Measurements from ENCODE around the gene POLR1A.
A peak's percentile ranks its signal among the peaks of the same experiment; 100 is the strongest.

The POLR1A gene

GRCh38 chr2:86105252-86105968, at the start of gene POLR1A:
Gene POLR1A (minus strand): TSS chr2:86105886. CDS start chr2:86105776, 110 bp downstream.
- TF ChIP-seq CTCF (IDR thresholded peaks at IDR 0.05; ENCODE audit: control insufficient read depth, insufficient read depth, low read depth, low read length, missing control alignments) = peak; percentile 20
- peak; percentile 78 for DNase-seq (ENCODE audit: low read depth)
- H3K4me3 ChIP-seq (ENCODE audit: control insufficient read depth, low read depth, low read length) = peak within 1 kb of the TSS; percentile 86

- no peak for TF ChIP-seq CTCF (IDR thresholded peaks at IDR 0.05; ENCODE audit: control insufficient read depth, insufficient read depth, low read depth, low read length, missing control alignments)
- no peak overlapping the region for H3K4me3 ChIP-seq (ENCODE audit: control insufficient read depth, low read depth, low read length)
- DNase-seq (ENCODE audit: low read depth) = no peak
These were observed 44.8 kb upstream of the POLR1A start for GRCh38 chr2:86150502-86150901.

- H3K4me3 ChIP-seq (ENCODE audit: control insufficient read depth, low read depth, low read length) = no peak overlapping the region
- no peak for DNase-seq (ENCODE audit: low read depth)
- TF ChIP-seq CTCF (IDR thresholded peaks at IDR 0.05; ENCODE audit: control insufficient read depth, insufficient read depth, low read depth, low read length, missing control alignments) = no peak
These were observed 42.1 kb upstream of the POLR1A start for GRCh38 chr2:86147793-86148192.

- H3K4me3 ChIP-seq (ENCODE audit: control insufficient read depth, low read depth, low read length) = no peak overlapping the region
- TF ChIP-seq CTCF (IDR thresholded peaks at IDR 0.05; ENCODE audit: control insufficient read depth, insufficient read depth, low read depth, low read length, missing control alignments) = no peak
- no peak for DNase-seq (ENCODE audit: low read depth)
These were observed 38.4 kb upstream of the POLR1A start for GRCh38 chr2:86143926-86144685.

- TF ChIP-seq CTCF (IDR thresholded peaks at IDR 0.05; ENCODE audit: control insufficient read depth, insufficient read depth, low read depth, low read length, missing control alignments) = no peak
- no peak for DNase-seq (ENCODE audit: low read depth)
- H3K4me3 ChIP-seq (ENCODE audit: control insufficient read depth, low read depth, low read length) = no peak overlapping the region
These were observed 37.6 kb upstream of the POLR1A start for GRCh38 chr2:86143307-86143706.

DNA sequence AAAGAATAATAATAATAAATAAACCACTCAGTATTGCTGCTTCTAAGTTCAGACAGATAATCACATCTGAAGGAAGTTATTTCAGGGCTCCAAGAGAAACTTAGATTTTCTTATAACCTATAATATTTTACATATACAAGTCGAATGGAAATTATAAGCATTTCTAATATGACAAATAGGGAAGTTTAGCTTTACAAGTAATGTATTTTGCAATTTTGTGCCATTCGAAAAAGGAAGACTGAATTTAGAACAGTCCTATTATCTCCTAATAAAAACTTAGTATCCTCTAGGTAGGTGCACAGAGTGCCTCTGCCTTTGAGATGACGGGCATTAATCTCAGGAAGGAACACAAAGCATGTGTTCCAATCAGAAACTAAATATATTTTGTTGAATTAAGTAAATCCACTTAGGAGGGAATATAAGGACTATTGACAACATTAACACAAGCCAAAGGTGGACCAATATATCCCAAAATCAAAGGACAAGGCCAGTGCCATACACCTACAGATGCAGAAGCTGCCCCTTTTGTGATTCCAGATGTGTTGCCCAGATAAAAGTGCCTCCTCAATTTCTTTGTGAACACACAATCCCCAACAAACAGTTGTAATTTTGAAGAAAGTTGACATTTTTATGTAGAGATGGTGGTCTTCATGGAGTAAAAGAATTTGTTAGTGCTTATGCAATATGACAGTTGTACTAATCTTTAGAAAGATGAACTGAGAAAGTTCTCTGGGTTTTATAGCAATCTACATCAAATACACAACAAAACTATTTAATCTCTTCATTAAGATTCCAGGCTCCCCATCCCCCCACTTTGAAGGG, 37.0 kb upstream of the POLR1A start:
- no peak for DNase-seq (ENCODE audit: low read depth)
- no peak overlapping the region for H3K4me3 ChIP-seq (ENCODE audit: control insufficient read depth, low read depth, low read length)
- TF ChIP-seq CTCF (IDR thresholded peaks at IDR 0.05; ENCODE audit: control insufficient read depth, insufficient read depth, low read depth, low read length, missing control alignments) = no peak

Data from AG09309 (cell line).